ENCODE results near the gene SHTN1.

SHTN1 gene

GRCh38 chr10:116915340-116915739 lies 89.6 kb downstream of the SHTN1 start:
- no peak for DNase-seq

GRCh38 chr10:116913695-116914094 lies 91.3 kb downstream of the SHTN1 start:
- no peak for DNase-seq

GRCh38 chr10:116912162-116912561 lies 92.8 kb downstream of the SHTN1 start:
- DNase-seq, result no peak

- no peak for DNase-seq
These were observed 94.1 kb downstream of the SHTN1 start for GRCh38 chr10:116910910-116911309.

- no peak for DNase-seq
These were observed 95.7 kb downstream of the SHTN1 start for GRCh38 chr10:116909307-116909706.

GRCh38 chr10:116907245-116907987 lies 97.6 kb downstream of the SHTN1 start:
- DNase-seq, result no peak

GRCh38 chr10:116905845-116906210 lies 99.2 kb downstream of the SHTN1 start:
- no peak for DNase-seq

- no peak for DNase-seq
These were observed 105.4 kb downstream of the SHTN1 start for GRCh38 chr10:116899626-116900025.

- DNase-seq, result no peak
These were observed 111.3 kb downstream of the SHTN1 start for GRCh38 chr10:116893686-116894037.

GRCh38 chr10:116892907-116893685 lies 111.9 kb downstream of the SHTN1 start:
- no peak for DNase-seq

- DNase-seq, result no peak
These were observed 113.8 kb downstream of the SHTN1 start for GRCh38 chr10:116891208-116891607.

- DNase-seq, result no peak
These were observed 115.9 kb downstream of the SHTN1 start for GRCh38 chr10:116889066-116889465.

GRCh38 chr10:116888380-116889055 lies 116.5 kb downstream of the SHTN1 start:
- DNase-seq, result no peak

GRCh38 chr10:116886772-116887171 lies 118.2 kb downstream of the SHTN1 start:
- DNase-seq, result no peak

- DNase-seq, result no peak
These were observed 122.3 kb downstream of the SHTN1 start for GRCh38 chr10:116882639-116883038.

GRCh38 chr10:116880716-116881482 lies 124.1 kb downstream of the SHTN1 start:
- no peak for DNase-seq

- DNase-seq, result no peak
These were observed 125.2 kb downstream of the SHTN1 start for GRCh38 chr10:116879817-116880216.

- no peak for DNase-seq
These were observed 126.9 kb downstream of the SHTN1 start for GRCh38 chr10:116878123-116878522.

- DNase-seq, result no peak
These were observed 127.6 kb downstream of the SHTN1 start for GRCh38 chr10:116877391-116877790.

- no peak for DNase-seq
These were observed 129.1 kb downstream of the SHTN1 start for GRCh38 chr10:116875897-116876296.

- no peak for DNase-seq
These were observed 131.9 kb downstream of the SHTN1 start for GRCh38 chr10:116873134-116873533.

GRCh38 chr10:116870949-116871348 lies 134.0 kb downstream of the SHTN1 start:
- DNase-seq, result no peak

GRCh38 chr10:116868722-116869121 lies 136.3 kb downstream of the SHTN1 start:
- DNase-seq, result no peak

Measured in SHP77 treated with DMSO at 0.1 percent for 48 hours (cell line).